ENCODE data around the gene IRF2. TPM values are rescaled to one million over a fixed set of nuclear protein-coding genes. Genes with fewer than 3 reads are reported as not detected.

Gene IRF2
- total and polyA plus RNA-seq, 2 donors (not counting 1 experiment from before 2014, with no cell fraction given) = 67.8 to 68.2 TPM

GRCh38 chr4:184420881-184421416 is 53.4 kb downstream of the IRF2 start:
- no peaks in the 10 kb centered on the region for H3K9me3 Mint-ChIP-seq (ENCODE audit: insufficient read depth)
- H4K20me1 ChIP-seq (ENCODE audit: control insufficient read depth, insufficient read depth, low read length, poor library complexity, severe bottlenecking) = peaks cover 37% of the 10 kb centered on the region

More at GRCh38 chr4:184420881-184421416, 53.4 kb downstream of the IRF2 start:
- Histone ChIP-seq H3K4me3 (ENCODE audit: control extremely low read depth in 1 of 5, extremely low read depth in 1 of 5, insufficient read depth in 1 of 5, low read depth in 2 of 5, low read length in 4 of 5) (peak overlapping the region in 2 of 5 experiments; percentile 4 to 26), H3K79me2 (ENCODE audit: control insufficient read depth, insufficient read depth, low read length) (peaks cover 88% of the 10 kb centered on the region), H3K9ac (ENCODE audit: low read length) (peak overlapping the region; percentile 37), H3K27ac (ENCODE audit: low read length in 2 of 2) (peak overlapping the region; percentile 40 to 76), H3K9me3 (ENCODE audit: control extremely low read depth in 1 of 3, control insufficient read depth in 2 of 3, insufficient read depth in 1 of 3, low read length in 2 of 3) (peaks cover 0 to 6% (median 2%) of the 10 kb centered on the region in 3 donors), H3K36me3 (replicated peaks in 1 of 2; ENCODE audit: control extremely low read depth in 1 of 2, control insufficient read depth in 1 of 2, extremely low read depth in 1 of 2, insufficient read depth in 2 of 2, low read length in 1 of 2) (peaks cover 13 to 52% of the 10 kb centered on the region in 2 experiments), H3K4me2 (replicated peaks; ENCODE audit: low read depth, low read length, poor library complexity, severe bottlenecking) (peak overlapping the region; percentile 57), H2AFZ (ENCODE audit: insufficient read depth, low read depth, low read length, poor library complexity, severe bottlenecking) (peak overlapping the region; percentile 8), H3K27me3 (replicated peaks in 1 of 4; ENCODE audit: control extremely low read depth in 1 of 4, control insufficient read depth in 3 of 4, insufficient read depth in 4 of 4, low read length in 3 of 4) (no peaks in the 10 kb centered on the region), H3K4me1 (ENCODE audit: control insufficient read depth in 2 of 2, insufficient read depth in 2 of 2, low read length in 2 of 2) (peaks cover 37 to 46% of the 10 kb centered on the region in 2 donors)
- H3K4me3 Mint-ChIP-seq = peak overlapping the region; percentile 73
- WGBS (ENCODE audit: insufficient coverage) = no CpG with 5 or more reads among the region's 5 CpGs
- ChIA-PET POLR2A (no interaction called here), CTCF (interaction anchor here (1.1 to 1.8 kb wide), 5 partner anchors 89 to 157 kb away, joined by 3 to 6 read pairs (median 4); no protein-coding TSS in a partner anchor)
- DNase-seq (peak; percentile 53), ATAC-seq (ENCODE audit: low read depth) (peak; percentile 44)
- H3K4me1 Mint-ChIP-seq = peaks cover 74% of the 10 kb centered on the region
- no peak for TF ChIP-seq CTCF (IDR thresholded peaks at IDR 0.05)
- no peak for TF ChIP-seq EZH2 (IDR thresholded peaks at IDR 0.05; ENCODE audit: borderline replicate concordance, insufficient read depth, low read depth, low read length, poor library complexity, severe bottlenecking)
- no peaks in the 10 kb centered on the region for H3K27me3 Mint-ChIP-seq
- H3K27ac Mint-ChIP-seq = peak overlapping the region; percentile 85
- intact Hi-C loops (cut with micrococcal nuclease) = loop anchor here (2.0 to 5.0 kb wide), 4 partner anchors 18 to 118 kb away; no protein-coding TSS in a partner anchor
